ENCODE data around the gene WIPF2.

Gene WIPF2

GRCh38 chr17:40175928-40176753, 43.0 kb upstream of the WIPF2 start:
- no peak for DNase-seq (ENCODE audit: low read depth)
- TF ChIP-seq CTCF (conservative IDR thresholded peaks at IDR 0.05; ENCODE audit: low read length), result no peak
- no peak overlapping the region for H3K4me3 ChIP-seq (ENCODE audit: low read length)

GRCh38 chr17:40176754-40177110, 42.4 kb upstream of the WIPF2 start:
- no peak for TF ChIP-seq CTCF (conservative IDR thresholded peaks at IDR 0.05; ENCODE audit: low read length)
- DNase-seq (ENCODE audit: low read depth), result no peak
- H3K4me3 ChIP-seq (ENCODE audit: low read length), result no peak overlapping the region

DNA sequence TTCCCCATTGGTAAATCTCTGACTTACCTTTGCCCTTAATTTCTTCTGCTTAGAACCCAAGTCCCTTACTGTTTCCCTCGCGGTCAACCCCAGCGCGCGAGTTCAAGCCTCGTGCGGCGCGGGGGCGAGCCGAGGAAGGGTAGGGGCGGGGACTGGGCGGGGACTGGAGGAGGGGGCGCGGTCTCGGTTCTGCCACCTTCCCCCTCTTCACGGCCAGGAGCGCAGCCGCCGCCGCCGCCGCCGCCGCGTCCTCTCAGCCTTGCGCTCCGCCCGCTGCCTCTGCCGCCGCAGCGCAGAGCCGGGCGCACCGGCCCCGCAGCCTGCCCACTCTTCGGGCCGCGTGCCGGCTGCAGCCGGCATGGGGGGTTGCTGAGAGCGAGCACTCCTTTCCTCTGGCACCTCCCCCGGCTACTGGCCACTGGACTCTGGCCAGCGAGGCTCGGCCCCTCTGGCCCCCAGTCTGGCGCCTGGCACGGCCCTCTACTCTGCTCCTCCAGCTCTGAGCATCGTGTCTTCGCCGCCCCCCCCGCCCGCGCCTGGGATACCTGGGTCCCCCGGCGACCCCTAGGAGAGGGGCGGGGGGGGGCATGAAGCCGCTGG, 41.7 kb upstream of the WIPF2 start, which contains the start of gene RAPGEFL1:
RAPGEFL1 (plus strand) TSS at position 196 of the 600 bp plus-strand sequence; CDS start at position 588, 392 bp downstream.
- TF ChIP-seq CTCF (conservative IDR thresholded peaks at IDR 0.05; ENCODE audit: low read length), result no peak
- peak; percentile 52 for DNase-seq (ENCODE audit: low read depth)
- peak within 1 kb of the TSS; percentile 46 for H3K4me3 ChIP-seq (ENCODE audit: low read length)

DNA sequence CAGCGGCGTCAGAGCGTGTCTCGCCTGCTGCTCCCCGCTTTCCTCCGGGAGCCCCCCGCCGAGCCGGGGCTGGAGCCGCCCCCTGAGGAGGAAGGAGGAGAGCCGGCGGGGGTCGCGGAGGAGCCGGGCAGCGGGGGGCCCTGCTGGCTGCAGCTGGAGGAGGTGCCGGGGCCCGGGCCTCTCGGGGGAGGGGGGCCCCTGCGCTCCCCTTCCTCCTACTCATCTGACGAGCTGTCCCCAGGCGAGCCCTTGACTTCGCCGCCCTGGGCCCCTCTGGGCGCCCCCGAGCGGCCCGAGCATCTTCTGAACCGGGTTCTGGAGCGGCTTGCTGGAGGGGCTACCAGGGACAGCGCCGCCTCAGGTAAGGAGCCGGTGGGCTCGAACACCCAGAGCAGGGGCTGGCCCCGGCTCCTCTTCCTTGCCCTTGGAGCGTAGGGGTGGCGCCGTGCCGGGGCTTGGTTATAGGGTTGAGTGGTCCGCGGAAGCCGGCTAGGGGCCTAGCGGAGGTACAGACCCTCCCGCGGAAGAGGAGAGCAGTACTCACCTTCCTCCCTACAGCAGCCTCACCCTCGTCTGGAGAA, 41.0 kb upstream of the WIPF2 start:
- TF ChIP-seq CTCF (conservative IDR thresholded peaks at IDR 0.05; ENCODE audit: low read length), result no peak
- no peak overlapping the region for H3K4me3 ChIP-seq (ENCODE audit: low read length)
- DNase-seq (ENCODE audit: low read depth), result no peak

DNA sequence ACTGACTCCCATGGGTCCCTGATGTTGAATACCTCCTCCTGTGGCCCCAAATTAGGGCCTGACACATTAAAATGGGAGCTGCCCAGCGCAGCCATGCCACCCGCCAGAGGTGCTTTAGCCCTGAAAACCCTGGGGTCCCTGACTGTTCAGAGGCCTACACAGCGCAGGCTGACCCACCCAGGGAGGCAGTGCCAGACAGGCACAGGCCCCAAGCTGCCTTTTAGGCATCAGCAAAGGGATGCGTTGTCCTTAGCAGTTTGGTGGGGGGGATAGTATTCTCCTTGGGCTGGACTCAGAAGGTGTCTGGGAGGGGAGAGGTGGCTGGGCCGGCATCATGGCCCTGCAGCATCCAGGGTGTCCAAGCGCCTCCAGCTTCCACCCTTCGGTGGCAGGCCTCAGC, 40.4 kb upstream of the WIPF2 start:
- no peak overlapping the region for H3K4me3 ChIP-seq (ENCODE audit: low read length)
- TF ChIP-seq CTCF (conservative IDR thresholded peaks at IDR 0.05; ENCODE audit: low read length), result no peak
- DNase-seq (ENCODE audit: low read depth), result no peak

- TF ChIP-seq CTCF (conservative IDR thresholded peaks at IDR 0.05; ENCODE audit: low read length), result no peak
- H3K4me3 ChIP-seq (ENCODE audit: low read length), result no peak overlapping the region
- peak; percentile 38 for DNase-seq (ENCODE audit: low read depth)
Measured at GRCh38 chr17:40179923-40180659, 39.0 kb upstream of the WIPF2 start.

All from AG10803 (cell line).